Measurements from ENCODE around the gene DNAH12. TPM values are rescaled to one million over a fixed set of nuclear protein-coding genes. Genes with fewer than 3 reads are reported as not detected.

The DNAH12 gene
- total and polyA plus RNA-seq, 9 of the 15 experiments (the other 6 are each of a cell fraction or from before 2014, with no cell fraction given): 0.01 to 0.04 (median 0.01) TPM; not detected in 5

DNA sequence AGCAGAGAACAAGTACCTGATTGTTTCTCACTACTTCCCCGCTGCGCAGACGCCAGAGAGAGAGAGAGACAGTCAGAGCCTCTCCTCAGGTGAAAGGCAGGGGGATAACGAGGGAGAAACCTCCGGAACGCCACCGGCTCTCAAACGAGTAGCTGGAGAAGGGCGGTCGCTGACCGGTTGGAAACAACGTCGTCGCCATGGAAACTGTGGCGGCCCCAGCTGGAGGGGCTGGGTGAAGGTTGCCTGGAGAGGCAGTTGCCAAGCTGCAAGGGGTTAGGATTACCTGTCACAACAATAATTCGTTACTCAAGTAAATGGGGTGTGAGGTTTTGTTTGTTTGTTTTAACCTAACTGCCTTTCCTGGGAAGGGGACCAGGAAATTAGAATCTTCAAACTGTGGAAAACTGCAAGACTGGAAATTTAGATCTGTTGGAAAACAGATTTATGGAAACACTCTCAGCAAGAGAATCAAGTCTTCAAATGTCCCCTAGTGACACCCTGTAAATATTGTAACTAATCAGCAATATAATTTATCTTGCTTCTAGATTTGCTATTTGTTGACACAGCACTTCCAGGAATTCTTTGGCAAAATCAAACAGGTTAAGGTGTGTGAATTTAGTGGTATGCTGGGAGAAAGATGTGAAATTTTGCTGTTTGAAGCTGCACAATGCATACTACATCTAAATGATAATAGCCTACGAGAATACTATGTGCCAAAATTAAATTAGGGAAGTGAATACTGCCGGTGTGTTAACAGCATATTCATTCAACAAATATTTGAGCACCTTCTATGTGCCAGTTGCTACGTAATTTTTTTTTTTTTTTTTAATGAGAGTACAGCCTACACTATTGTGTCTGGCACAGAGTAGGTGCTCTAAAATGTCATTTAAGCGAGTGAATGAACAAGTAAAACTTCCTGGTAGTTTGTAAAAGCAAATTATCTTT, at the start of gene DNAH12 (continued):
- TF ChIP-seq, protein P1, sequence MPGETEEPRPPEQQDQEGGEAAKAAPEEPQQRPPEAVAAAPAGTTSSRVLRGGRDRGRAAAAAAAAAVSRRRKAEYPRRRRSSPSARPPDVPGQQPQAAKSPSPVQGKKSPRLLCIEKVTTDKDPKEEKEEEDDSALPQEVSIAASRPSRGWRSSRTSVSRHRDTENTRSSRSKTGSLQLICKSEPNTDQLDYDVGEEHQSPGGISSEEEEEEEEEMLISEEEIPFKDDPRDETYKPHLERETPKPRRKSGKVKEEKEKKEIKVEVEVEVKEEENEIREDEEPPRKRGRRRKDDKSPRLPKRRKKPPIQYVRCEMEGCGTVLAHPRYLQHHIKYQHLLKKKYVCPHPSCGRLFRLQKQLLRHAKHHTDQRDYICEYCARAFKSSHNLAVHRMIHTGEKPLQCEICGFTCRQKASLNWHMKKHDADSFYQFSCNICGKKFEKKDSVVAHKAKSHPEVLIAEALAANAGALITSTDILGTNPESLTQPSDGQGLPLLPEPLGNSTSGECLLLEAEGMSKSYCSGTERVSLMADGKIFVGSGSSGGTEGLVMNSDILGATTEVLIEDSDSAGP (CRISPR knock-in tag; IDR thresholded peaks at IDR 0.05): no peak
- TF ChIP-seq TFAP4 (CRISPR knock-in tag; IDR thresholded peaks at IDR 0.05; ENCODE audit: borderline replicate concordance): peak; percentile 77
- TF ChIP-seq ZNF316 (IDR thresholded peaks at IDR 0.05): peak; percentile 46; the same call in 1 of the 2 replicates
- no peak for TF ChIP-seq HDAC1 (IDR thresholded peaks at IDR 0.05)
- peak; percentile 35; the same call in 1 of the 2 replicates for TF ChIP-seq C11orf30 (IDR thresholded peaks at IDR 0.05; ENCODE audit: low read depth)
- TF ChIP-seq, protein P2, sequence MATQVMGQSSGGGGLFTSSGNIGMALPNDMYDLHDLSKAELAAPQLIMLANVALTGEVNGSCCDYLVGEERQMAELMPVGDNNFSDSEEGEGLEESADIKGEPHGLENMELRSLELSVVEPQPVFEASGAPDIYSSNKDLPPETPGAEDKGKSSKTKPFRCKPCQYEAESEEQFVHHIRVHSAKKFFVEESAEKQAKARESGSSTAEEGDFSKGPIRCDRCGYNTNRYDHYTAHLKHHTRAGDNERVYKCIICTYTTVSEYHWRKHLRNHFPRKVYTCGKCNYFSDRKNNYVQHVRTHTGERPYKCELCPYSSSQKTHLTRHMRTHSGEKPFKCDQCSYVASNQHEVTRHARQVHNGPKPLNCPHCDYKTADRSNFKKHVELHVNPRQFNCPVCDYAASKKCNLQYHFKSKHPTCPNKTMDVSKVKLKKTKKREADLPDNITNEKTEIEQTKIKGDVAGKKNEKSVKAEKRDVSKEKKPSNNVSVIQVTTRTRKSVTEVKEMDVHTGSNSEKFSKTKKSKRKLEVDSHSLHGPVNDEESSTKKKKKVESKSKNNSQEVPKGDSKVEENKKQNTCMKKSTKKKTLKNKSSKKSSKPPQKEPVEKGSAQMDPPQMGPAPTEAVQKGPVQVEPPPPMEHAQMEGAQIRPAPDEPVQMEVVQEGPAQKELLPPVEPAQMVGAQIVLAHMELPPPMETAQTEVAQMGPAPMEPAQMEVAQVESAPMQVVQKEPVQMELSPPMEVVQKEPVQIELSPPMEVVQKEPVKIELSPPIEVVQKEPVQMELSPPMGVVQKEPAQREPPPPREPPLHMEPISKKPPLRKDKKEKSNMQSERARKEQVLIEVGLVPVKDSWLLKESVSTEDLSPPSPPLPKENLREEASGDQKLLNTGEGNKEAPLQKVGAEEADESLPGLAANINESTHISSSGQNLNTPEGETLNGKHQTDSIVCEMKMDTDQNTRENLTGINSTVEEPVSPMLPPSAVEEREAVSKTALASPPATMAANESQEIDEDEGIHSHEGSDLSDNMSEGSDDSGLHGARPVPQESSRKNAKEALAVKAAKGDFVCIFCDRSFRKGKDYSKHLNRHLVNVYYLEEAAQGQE (IDR thresholded peaks at IDR 0.05; ENCODE audit: borderline replicate concordance): peak; percentile 50
- TF ChIP-seq, protein P2 (CRISPR knock-in tag; IDR thresholded peaks at IDR 0.05; ENCODE audit: low read depth): no peak
- peak; percentile 86 for TF ChIP-seq CBX8 (IDR thresholded peaks at IDR 0.05; ENCODE audit: borderline replicate concordance, extremely low read depth, low read depth, low read length, poor library complexity, severe bottlenecking)
